Vagina (tissue), 2 donors: ENCODE measurements around the gene FAM20A. TPM values are rescaled to one million over a fixed set of nuclear protein-coding genes. Genes with fewer than 3 reads are reported as not detected.

Experiments
- DNase-seq, 2 donors: peaks; one replicate each; pipeline ENCODE4 v3.0.0-alpha.2; 2017; ENCODE audit errors: extremely low spot score in 2 of 2
- H3K27ac ChIP-seq: fragments of 200-600 bp; sonication (generic); one replicate; pipeline ENCODE4 v1.5.1; 2019
- H3K27me3 ChIP-seq: fragments of 200-600 bp; sonication (generic); one replicate; pipeline ENCODE4 v1.5.1; 2019
- H3K36me3 ChIP-seq, 2 donors: fragments of 200-600 bp; sonication (generic); one replicate each; pipeline ENCODE4 v1.5.1; 2017 to 2019
- H3K4me1 ChIP-seq: fragments of 200-600 bp; sonication (generic); one replicate; pipeline ENCODE4 v1.5.1; 2019
- H3K4me3 ChIP-seq, 2 donors: fragments of 200-600 bp; sonication (generic); 1 replicate in 1 of 2; 2 replicates in 1 of 2; pipeline ENCODE4 v1.5.1; 2016 to 2019
- H3K9me3 ChIP-seq: fragments of 200-600 bp; sonication (generic); one replicate; pipeline ENCODE4 v1.5.1; 2019
- CTCF ChIP-seq, 3 experiments: fragments of 450-650 bp in 2 of 3; fragments of 200-600 bp in 1 of 3; sonication (generic) in 1 of 3; IDR thresholded peaks; one replicate each; pipeline ENCODE4 v1.5.1; 2017 to 2019; ENCODE audit warnings: antibody characterized with exemption in 3 of 3, mild to moderate bottlenecking in 2 of 3, moderate library complexity in 2 of 3
- POLR2A ChIP-seq, 2 donors: fragments of 450-650 bp; IDR thresholded peaks; one replicate each; pipeline ENCODE4 v1.6.1; 2017; ENCODE audit warnings: antibody characterized with exemption in 2 of 2, mild to moderate bottlenecking in 2 of 2, moderate library complexity in 2 of 2
- POLR2AphosphoS5 ChIP-seq, 2 donors: sonication (generic); formaldehyde crosslinking; IDR thresholded peaks; one replicate each; pipeline ENCODE4 v1.9.0; 2017; ENCODE audit warnings: antibody characterized with exemption in 2 of 2, mild to moderate bottlenecking in 2 of 2, low read depth in 1 of 2; ENCODE audit not compliant: insufficient read depth in 1 of 2
- intact Hi-C: fragments of 100-400 bp; cut with DNase I; formaldehyde crosslinking; loops from one replicate; pipeline ENCODE4 v1.15.1; 2023
- total RNA-seq: library from RNA; depleted of rRNA; stranded (reverse); fragments of >200 nt; gene quantifications from one replicate; pipeline ENCODE4 v1.2.3, GENCODE V29; 2016

Gene FAM20A
- total RNA-seq, 1 donor from 2014 or later: 16.2 TPM

- no peak for DNase-seq
- intact Hi-C loops: no loop called here
- no peaks in the 10 kb centered on the region for H3K9me3 ChIP-seq
- no peaks in the 10 kb centered on the region for H3K27me3 ChIP-seq
- no peak overlapping the region for H3K4me3 ChIP-seq
- H3K27ac ChIP-seq: peak overlapping the region; percentile 59
- peaks cover 58% of the 10 kb centered on the region for H3K4me1 ChIP-seq
- H3K36me3 ChIP-seq: no peaks in the 10 kb centered on the region
- no peak for TF ChIP-seq CTCF (IDR thresholded peaks at IDR 0.05)
- TF ChIP-seq POLR2A (IDR thresholded peaks at IDR 0.05): no peak
- no peak for TF ChIP-seq POLR2AphosphoS5 (IDR thresholded peaks at IDR 0.05; ENCODE audit: insufficient read depth in 1 of 2, low read depth in 1 of 2)
Observed at GRCh38 chr17:68577497-68577821, 23.7 kb downstream of the FAM20A start.

GRCh38 chr17:68576811-68577496 lies 24.2 kb downstream of the FAM20A start:
- TF ChIP-seq POLR2A (IDR thresholded peaks at IDR 0.05) (no peak), CTCF (IDR thresholded peaks at IDR 0.05) (no peak), POLR2AphosphoS5 (IDR thresholded peaks at IDR 0.05; ENCODE audit: insufficient read depth in 1 of 2, low read depth in 1 of 2) (no peak)
- Histone ChIP-seq H3K27ac (peak overlapping the region; percentile 59), H3K4me3 (no peak overlapping the region), H3K27me3 (no peaks in the 10 kb centered on the region), H3K9me3 (no peaks in the 10 kb centered on the region), H3K36me3 (no peaks in the 10 kb centered on the region), H3K4me1 (peaks cover 57% of the 10 kb centered on the region)
- no peak for DNase-seq
- intact Hi-C loops: no loop called here

DNA sequence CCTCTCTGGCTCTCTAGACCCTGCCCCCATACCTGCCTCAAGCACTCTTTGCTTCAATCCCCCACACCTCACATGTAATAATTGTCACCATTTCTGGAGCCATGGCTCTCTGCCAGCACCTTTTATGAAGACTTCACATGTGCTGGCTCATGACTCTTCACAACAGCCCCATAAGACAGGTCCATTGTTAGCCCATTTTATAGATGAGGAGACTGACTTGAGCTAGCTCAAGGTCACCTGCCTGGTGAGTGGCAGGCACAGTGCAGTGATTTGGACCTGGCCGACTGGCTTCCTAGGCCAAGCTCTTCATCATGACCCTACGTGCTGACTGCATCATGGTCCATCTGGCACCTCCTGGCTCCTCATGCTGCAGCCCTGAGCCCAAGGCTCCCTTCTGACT lies 25.0 kb downstream of the FAM20A start:
- Histone ChIP-seq H3K36me3 (no peaks in the 10 kb centered on the region), H3K4me3 (no peak overlapping the region), H3K9me3 (no peaks in the 10 kb centered on the region), H3K4me1 (peaks cover 53% of the 10 kb centered on the region), H3K27ac (peak overlapping the region; percentile 59), H3K27me3 (no peaks in the 10 kb centered on the region)
- DNase-seq: no peak
- no peak for TF ChIP-seq CTCF (IDR thresholded peaks at IDR 0.05)
- no peak for TF ChIP-seq POLR2A (IDR thresholded peaks at IDR 0.05)
- no peak for TF ChIP-seq POLR2AphosphoS5 (IDR thresholded peaks at IDR 0.05; ENCODE audit: insufficient read depth in 1 of 2, low read depth in 1 of 2)
- intact Hi-C loops: no loop called here

DNA sequence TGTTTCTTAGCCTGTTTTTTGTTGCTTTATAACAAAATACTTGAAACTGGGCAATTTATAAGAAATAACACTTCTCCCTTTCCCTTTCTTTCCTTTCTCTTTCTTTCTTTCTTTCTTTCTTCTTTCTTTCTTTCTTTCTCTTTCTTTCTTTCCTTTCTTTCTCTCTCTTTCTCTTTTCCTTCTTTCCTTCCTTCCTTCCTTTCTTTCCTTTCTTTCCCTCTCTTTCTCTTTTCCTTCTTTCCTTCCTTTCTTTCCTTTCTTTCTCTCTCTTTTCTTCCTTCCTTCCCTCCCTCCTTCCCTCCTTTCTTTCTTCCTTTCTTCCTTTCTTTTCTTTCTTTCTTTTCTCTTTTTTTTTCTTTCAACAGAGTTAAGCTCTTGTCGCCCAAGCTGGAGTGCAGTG lies 27.8 kb downstream of the FAM20A start:
- H3K27ac ChIP-seq: no peak overlapping the region
- DNase-seq: no peak
- TF ChIP-seq CTCF (IDR thresholded peaks at IDR 0.05) (no peak), POLR2AphosphoS5 (IDR thresholded peaks at IDR 0.05; ENCODE audit: insufficient read depth in 1 of 2, low read depth in 1 of 2) (no peak), POLR2A (IDR thresholded peaks at IDR 0.05) (no peak)
- H3K27me3 ChIP-seq: no peaks in the 10 kb centered on the region
- H3K4me3 ChIP-seq: no peak overlapping the region
- no peaks in the 10 kb centered on the region for H3K9me3 ChIP-seq
- H3K4me1 ChIP-seq: peaks cover 26% of the 10 kb centered on the region
- H3K36me3 ChIP-seq: no peaks in the 10 kb centered on the region
- intact Hi-C loops: no loop called here

DNA sequence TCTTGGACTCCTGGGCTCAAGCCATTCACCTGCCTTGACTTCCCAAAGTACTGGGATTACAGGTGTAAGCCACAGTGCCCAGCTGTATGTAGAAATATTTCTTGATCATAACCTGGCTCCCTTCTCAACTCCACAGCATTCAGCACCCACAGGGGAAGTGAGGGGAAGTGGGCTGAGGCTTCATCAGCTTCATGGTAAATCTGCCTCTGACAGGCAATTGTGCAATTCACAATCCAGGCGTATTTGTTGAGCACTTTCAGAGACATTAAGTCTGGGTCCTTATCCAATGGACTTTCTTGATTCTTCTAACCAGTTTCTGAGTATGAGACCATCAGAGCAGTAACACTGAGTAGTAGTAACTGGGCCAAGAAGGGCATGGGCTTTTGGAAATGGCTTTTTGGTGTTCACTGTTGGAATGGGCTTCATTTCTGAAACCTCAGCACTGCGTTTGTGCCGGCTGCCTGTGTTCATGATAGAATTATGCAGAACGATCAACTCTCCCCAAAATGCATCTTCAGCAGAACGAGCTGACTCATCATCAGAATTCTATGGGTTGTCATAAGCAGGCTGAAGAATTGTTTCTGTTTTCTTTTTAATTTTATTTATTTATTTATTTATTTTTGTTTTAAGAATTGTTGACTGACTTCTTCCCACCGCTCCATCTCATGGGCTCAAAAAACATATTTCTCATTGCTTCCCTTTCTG lies 28.9 kb downstream of the FAM20A start:
- Histone ChIP-seq H3K36me3 (no peaks in the 10 kb centered on the region), H3K9me3 (no peaks in the 10 kb centered on the region), H3K27ac (no peak overlapping the region), H3K27me3 (no peaks in the 10 kb centered on the region), H3K4me1 (peaks cover 22% of the 10 kb centered on the region), H3K4me3 (no peak overlapping the region)
- intact Hi-C loops: no loop called here
- no peak for DNase-seq
- no peak for TF ChIP-seq POLR2A (IDR thresholded peaks at IDR 0.05)
- TF ChIP-seq POLR2AphosphoS5 (IDR thresholded peaks at IDR 0.05; ENCODE audit: insufficient read depth in 1 of 2, low read depth in 1 of 2): no peak
